Stimulated activated CD8-positive, alpha-beta memory T cell treated with anti-CD3 and anti-CD28 coated beads, Interleukin-12 subunit alpha, Interleukin-12 subunit beta, amount 100 ng/mL, for 1 hour (primary cell): Measurements from ENCODE around the gene GSTCD.
A peak's percentile ranks its signal among the peaks of the same experiment; 100 is the strongest.
"Not testable (repeated sequence)": the region's sequence is repeated elsewhere in the genome, so short reads cannot be mapped to it uniquely, and the experiment has no call there.

ENCODE experiments used
- DNase-seq: peaks from one replicate; pipeline ENCODE4 v3.0.0-alpha.2; 2020; ENCODE audit warnings: low read depth

The GSTCD gene

GRCh38 chr4:105708181-105709080 lies at the start of gene GSTCD, which contains the start of gene INTS12:
Gene GSTCD, plus strand, starts transcription at chr4:105708784. Its CDS starts 8,830 bp downstream, at chr4:105717614.
Gene INTS12, minus strand, starts transcription at chr4:105708689. Its CDS starts 8,684 bp downstream, at chr4:105700005.
- DNase-seq, result peak; percentile 83

- DNase-seq, result no peak
These were observed 49.4 kb upstream of the GSTCD start for GRCh38 chr4:105659190-105659589.

GRCh38 chr4:105661028-105661427 lies 47.6 kb upstream of the GSTCD start:
- DNase-seq, result no peak

GRCh38 chr4:105662935-105663675 lies 45.5 kb upstream of the GSTCD start:
- no peak for DNase-seq

GRCh38 chr4:105666693-105667092 lies 41.9 kb upstream of the GSTCD start:
- DNase-seq, result no peak

GRCh38 chr4:105670684-105671083 lies 37.9 kb upstream of the GSTCD start:
- DNase-seq, result no peak

GRCh38 chr4:105671301-105671700 lies 37.3 kb upstream of the GSTCD start:
- no peak for DNase-seq

GRCh38 chr4:105674011-105674410 lies 34.6 kb upstream of the GSTCD start:
- DNase-seq, result no peak

- no peak for DNase-seq
These were observed 30.9 kb upstream of the GSTCD start for GRCh38 chr4:105677709-105678108.

GRCh38 chr4:105679186-105679585 lies 29.4 kb upstream of the GSTCD start:
- DNase-seq, result no peak

GRCh38 chr4:105683038-105683437 lies 25.5 kb upstream of the GSTCD start:
- DNase-seq, result no peak

- DNase-seq, result no peak
These were observed 22.0 kb upstream of the GSTCD start for GRCh38 chr4:105686571-105686970.

GRCh38 chr4:105694812-105695211 lies 13.8 kb upstream of the GSTCD start:
- DNase-seq, result not testable (repeated sequence)

GRCh38 chr4:105695832-105696231 lies 12.8 kb upstream of the GSTCD start:
- not testable (repeated sequence) for DNase-seq

GRCh38 chr4:105698607-105699006 lies 10.0 kb upstream of the GSTCD start:
- DNase-seq, result no peak

GRCh38 chr4:105707782-105708180 lies 803 bp upstream of the GSTCD start:
- no peak for DNase-seq

- no peak for DNase-seq
These were observed 482 bp downstream of the GSTCD start for GRCh38 chr4:105709081-105709450.

GRCh38 chr4:105710012-105710600 lies 1.5 kb downstream of the GSTCD start:
- no peak for DNase-seq

- no peak for DNase-seq
These were observed 2.1 kb downstream of the GSTCD start for GRCh38 chr4:105710678-105711077.

GRCh38 chr4:105712766-105713165 lies 4.2 kb downstream of the GSTCD start:
- DNase-seq, result no peak

GRCh38 chr4:105714071-105714521 lies 5.5 kb downstream of the GSTCD start:
- DNase-seq, result no peak

- DNase-seq, result no peak
These were observed 6.3 kb downstream of the GSTCD start for GRCh38 chr4:105714932-105715331.
